EL (cell line): ENCODE data around the gene RBMS3.

Experiments
- DNase-seq: peaks from one replicate; pipeline ENCODE4 v3.0.0-alpha.2; 2016

RBMS3 gene

GRCh38 chr3:29279286-29279685 is 1.6 kb upstream of the RBMS3 start:
- no peak for DNase-seq

GRCh38 chr3:29279806-29280205 is 1.1 kb upstream of the RBMS3 start:
- no peak for DNase-seq

GRCh38 chr3:29281094-29281343 is 148 bp downstream of the RBMS3 start:
- peak; percentile 64 for DNase-seq

GRCh38 chr3:29281344-29282241 is 722 bp downstream of the RBMS3 start:
- peak; percentile 67 for DNase-seq

- peak; percentile 64 for DNase-seq
These were observed 1.8 kb downstream of the RBMS3 start for GRCh38 chr3:29282427-29283230.

- no peak for DNase-seq
These were observed 2.6 kb downstream of the RBMS3 start for GRCh38 chr3:29283231-29284119.

GRCh38 chr3:29284497-29284896 is 3.6 kb downstream of the RBMS3 start:
- DNase-seq, result no peak

GRCh38 chr3:29285471-29286071 is 4.7 kb downstream of the RBMS3 start:
- peak; percentile 57 for DNase-seq

- DNase-seq, result peak; percentile 69
These were observed 5.8 kb downstream of the RBMS3 start for GRCh38 chr3:29286478-29287240.

- DNase-seq, result no peak
These were observed 9.7 kb downstream of the RBMS3 start for GRCh38 chr3:29290596-29290995.

- DNase-seq, result no peak
These were observed 10.6 kb downstream of the RBMS3 start for GRCh38 chr3:29291260-29291981.

- DNase-seq, result no peak
These were observed 11.1 kb downstream of the RBMS3 start for GRCh38 chr3:29291982-29292363.

GRCh38 chr3:29293421-29293820 is 12.6 kb downstream of the RBMS3 start:
- no peak for DNase-seq

- no peak for DNase-seq
These were observed 17.1 kb downstream of the RBMS3 start for GRCh38 chr3:29297998-29298397.

GRCh38 chr3:29301332-29302019 is 20.6 kb downstream of the RBMS3 start:
- DNase-seq, result no peak

GRCh38 chr3:29302619-29303018 is 21.7 kb downstream of the RBMS3 start:
- DNase-seq, result no peak

- no peak for DNase-seq
These were observed 26.4 kb downstream of the RBMS3 start for GRCh38 chr3:29307295-29307694.

- DNase-seq, result no peak
These were observed 30.0 kb downstream of the RBMS3 start for GRCh38 chr3:29310865-29311264.

- no peak for DNase-seq
These were observed 30.9 kb downstream of the RBMS3 start for GRCh38 chr3:29311795-29312194.

GRCh38 chr3:29312395-29312794 is 31.5 kb downstream of the RBMS3 start:
- no peak for DNase-seq

GRCh38 chr3:29312960-29313452 is 32.1 kb downstream of the RBMS3 start:
- DNase-seq, result no peak
